Endothelial cell of umbilical vein (primary cell): ENCODE data around the gene SLC35D1. TPM values are rescaled to one million over a fixed set of nuclear protein-coding genes. Genes with fewer than 3 reads are reported as not detected.

Experiments used
- BruUV-seq: library from RNA; stranded (reverse); fragments of 400-500 nt; replicated peaks from 2 replicates; lab custom pipeline; 2021; lab: Mats Ljungman, UMichigan
- CTCF ChIA-PET: fragments of 300-600, 350-600 bp; sonication (Branson Sonifier 250); formaldehyde crosslinking; loops from one replicate; lab custom pipeline; 2021; ENCODE audit warnings: antibody characterized with exemption, inconsistent platforms; lab: Charles Lee
- POLR2A ChIA-PET: fragments of 300-600, 350-600 bp; sonication (Branson Sonifier 250); formaldehyde crosslinking; loops from one replicate; lab custom pipeline; 2021; ENCODE audit warnings: antibody characterized with exemption, inconsistent platforms; lab: Charles Lee
- DNase-seq: peaks from one replicate; pipeline ENCODE4 v3.0.0-alpha.2; 2011; ENCODE audit warnings: low read depth, low spot score
- FAIRE-seq: peaks from 2 replicates; lab custom pipeline; 2011; peaks lifted over from hg19 to GRCh38; lab: Jason Lieb, UNC
- H2AFZ ChIP-seq: 2 replicates; pipeline ENCODE4 v1.6.0; 2012; ENCODE audit warnings: low read depth, low read length, control low read depth, inconsistent platforms
- H3K27ac ChIP-seq: 2 replicates; pipeline ENCODE4 v1.5.1; 2011; ENCODE audit warnings: low read depth, mild to moderate bottlenecking, control low read depth, low read length, moderate library complexity; ENCODE audit not compliant: insufficient read depth
- H3K27me3 ChIP-seq, 2 experiments: 2 replicates each; pipeline versions ENCODE4 v1.6.0 to v1.6.1; 2011; ENCODE audit warnings: low read length in 2 of 2, mixed read lengths in 1 of 2; ENCODE audit not compliant: control insufficient read depth in 2 of 2, insufficient read depth in 2 of 2
- H3K36me3 ChIP-seq, 2 experiments: 2 replicates in 1 of 2; 3 replicates in 1 of 2; pipeline ENCODE4 v1.5.1; 2011; ENCODE audit warnings: low read length in 2 of 2, mild to moderate bottlenecking in 1 of 2, moderate library complexity in 1 of 2; ENCODE audit not compliant: control insufficient read depth in 2 of 2, insufficient read depth in 2 of 2; ENCODE audit errors: extremely low read depth in 1 of 2
- H3K4me1 ChIP-seq: 3 replicates; pipeline ENCODE4 v1.5.1; 2011; ENCODE audit warnings: mild to moderate bottlenecking, low read length; ENCODE audit not compliant: control insufficient read depth, insufficient read depth; ENCODE audit errors: extremely low read depth
- H3K4me2 ChIP-seq: 2 replicates; pipeline ENCODE4 v1.6.1; 2011; ENCODE audit warnings: low read length, control low read depth, mixed read lengths; ENCODE audit not compliant: insufficient read depth
- H3K4me3 ChIP-seq, 3 experiments: fragments of 200-600 bp in 1 of 3; sonication (generic), shearing (Covaris generic) in 1 of 3; replicated peaks in 1 of 3; 2 replicates each; pipeline ENCODE4 v1.5.1; 2011 to 2016; ENCODE audit warnings: control low read depth in 3 of 3, low read length in 3 of 3, mild to moderate bottlenecking in 2 of 3, inconsistent platforms in 1 of 3, low read depth in 1 of 3, moderate library complexity in 1 of 3; ENCODE audit not compliant: insufficient read depth in 1 of 3
- H3K79me2 ChIP-seq: 2 replicates; pipeline ENCODE4 v1.6.0; 2012; ENCODE audit warnings: low read length, inconsistent platforms; ENCODE audit not compliant: control insufficient read depth, insufficient read depth
- H3K9ac ChIP-seq: replicated peaks from 2 replicates; pipeline ENCODE3; 2011; ENCODE audit warnings: low read length, control low read depth; ENCODE audit not compliant: insufficient read depth; ENCODE audit errors: extremely low read depth
- H3K9me1 ChIP-seq: replicated peaks from 3 replicates; pipeline ENCODE4 v1.6.0; 2011; ENCODE audit warnings: mild to moderate bottlenecking, low read length; ENCODE audit not compliant: control insufficient read depth, insufficient read depth; ENCODE audit errors: extremely low read depth
- H3K9me3 ChIP-seq: replicated peaks from 2 replicates; pipeline ENCODE4 v1.5.1; 2012; ENCODE audit warnings: low read length, inconsistent platforms; ENCODE audit not compliant: control insufficient read depth, insufficient read depth
- H4K20me1 ChIP-seq: replicated peaks from 2 replicates; pipeline ENCODE3; 2011; ENCODE audit warnings: mild to moderate bottlenecking, low read length; ENCODE audit not compliant: control insufficient read depth, insufficient read depth; ENCODE audit errors: extremely low read depth
- EZH2 ChIP-seq: IDR thresholded peaks from 2 replicates; pipeline ENCODE4 v1.6.1; 2012; ENCODE audit warnings: borderline replicate concordance, low read depth, mild to moderate bottlenecking, moderate library complexity, low read length, inconsistent platforms; ENCODE audit not compliant: severe bottlenecking
- FOS ChIP-seq: IDR thresholded peaks from 2 replicates; pipeline ENCODE4 v1.6.1; 2011; ENCODE audit warnings: mild to moderate bottlenecking, low read length, moderate library complexity, borderline replicate concordance; ENCODE audit not compliant: insufficient read depth
- GATA2 ChIP-seq: IDR thresholded peaks from 2 replicates; pipeline ENCODE4 v1.7.0; 2011; ENCODE audit warnings: low read depth, mild to moderate bottlenecking, moderate library complexity, mixed read lengths, low read length; ENCODE audit not compliant: insufficient read length, insufficient read depth
- JUN ChIP-seq: IDR thresholded peaks from 2 replicates; pipeline ENCODE4 v1.6.1; 2011; ENCODE audit warnings: borderline replicate concordance, low read depth; ENCODE audit not compliant: insufficient read length, insufficient read depth
- MAX ChIP-seq: IDR thresholded peaks from 2 replicates; pipeline ENCODE4 v1.6.1; 2011; ENCODE audit not compliant: insufficient read depth, insufficient read length
- MYC ChIP-seq: IDR thresholded peaks from one replicate; pipeline ENCODE4 v1.6.1; 2011; ENCODE audit warnings: mild to moderate bottlenecking, low read depth, low read length
- POLR2A ChIP-seq: IDR thresholded peaks from 2 replicates; pipeline ENCODE4 v1.6.1; 2012; ENCODE audit warnings: low read depth, mild to moderate bottlenecking, control low read depth, low read length
- POLR2AphosphoS5 ChIP-seq: IDR thresholded peaks from 2 replicates; pipeline ENCODE4 v1.6.1; 2012; ENCODE audit warnings: low read depth, mild to moderate bottlenecking, control low read depth, low read length, moderate library complexity; ENCODE audit not compliant: insufficient read depth
- dilution Hi-C: fragments of 300-500 bp; cut with MboI; formaldehyde crosslinking; loops from one replicate; pipeline ENCODE4 v1.15.0; 2019; ENCODE audit warnings: low sequenced_read_pairs; ENCODE audit not compliant: extremely low pct_ligation_motif_present
- intact Hi-C: fragments of 100-400 bp; cut with micrococcal nuclease; formaldehyde crosslinking; loops from one replicate; pipeline ENCODE4 v1.10.0; 2022
- polyA plus RNA-seq, 4 experiments: library from polyadenylated mRNA; depleted of rRNA in 3 of 4; stranded (reverse) in 3 of 4; unstranded in 1 of 4; fragments of >200 nt; gene quantifications; 2 replicates each; pipeline versions ENCODE4 v1.2.1 to v1.2.3, GENCODE V29; 2011 to 2012; ENCODE audit warnings: missing spikeins in 1 of 4
- total RNA-seq: library from RNA; stranded (reverse); gene quantifications from 2 replicates; pipeline ENCODE4 v1.2.3, GENCODE V29; 2021
- TF ChIP-seq, protein P1 (sequence below), 2 donors: IDR thresholded peaks; 1 replicate in 1 of 2; 2 replicates in 1 of 2; pipeline ENCODE4 v1.5.1; 2011; ENCODE audit warnings: low read length in 2 of 2, mild to moderate bottlenecking in 2 of 2, moderate library complexity in 2 of 2, control low read depth in 1 of 2, inconsistent platforms in 1 of 2, low read depth in 1 of 2; ENCODE audit not compliant: insufficient read depth in 1 of 2; ENCODE audit errors: extremely low read depth in 1 of 2

The SLC35D1 gene
- total and polyA plus RNA-seq, 2 donors (not counting 3 experiments of a cell fraction or from before 2014, with no cell fraction given): 3.5 to 6.6 TPM

GRCh38 chr1:67013573-67013972, 40.4 kb downstream of the SLC35D1 start:
- intact Hi-C loops (no loop called here), dilution Hi-C loops (no loop called here)
- H3K4me1 ChIP-seq: no peaks in the 10 kb centered on the region
- H3K4me3 ChIP-seq: no peak overlapping the region
- ChIA-PET POLR2A (no interaction called here), CTCF (interaction anchor here (0.9 to 5.3 kb wide), 6 partner anchors 10 to 198 kb away, joined by 3 to 27 read pairs (median 4); no protein-coding TSS in a partner anchor)
- H3K36me3 ChIP-seq: peaks cover 0 to under 1% of the 10 kb centered on the region in 2 experiments
- BruUV-seq: no TSS peak
- no peak overlapping the region for H3K4me2 ChIP-seq
- no peaks in the 10 kb centered on the region for H4K20me1 ChIP-seq
- no peaks in the 10 kb centered on the region for H3K79me2 ChIP-seq
- DNase-seq (no peak), FAIRE-seq (no peak)
- no peaks in the 10 kb centered on the region for H3K9me3 ChIP-seq
- no peaks in the 10 kb centered on the region for H3K9me1 ChIP-seq
- no peak overlapping the region for H3K9ac ChIP-seq
- H2AFZ ChIP-seq: no peak overlapping the region
- no peaks in the 10 kb centered on the region for H3K27me3 ChIP-seq
- H3K27ac ChIP-seq: no peak overlapping the region
- peak; percentile 26 for TF ChIP-seq FOS
- peak; percentile 44 for TF ChIP-seq JUN
- no peak for TF ChIP-seq EZH2

- H3K27ac ChIP-seq: no peak overlapping the region
- intact Hi-C loops: no loop called here
- H3K9me3 ChIP-seq: no peaks in the 10 kb centered on the region
- FAIRE-seq (no peak), DNase-seq (no peak)
- no peaks in the 10 kb centered on the region for H3K36me3 ChIP-seq
- H4K20me1 ChIP-seq: no peaks in the 10 kb centered on the region
- H2AFZ ChIP-seq: no peak overlapping the region
- no peak overlapping the region for H3K9ac ChIP-seq
- H3K4me2 ChIP-seq: no peak overlapping the region
- no peaks in the 10 kb centered on the region for H3K4me1 ChIP-seq
- ChIA-PET POLR2A (no interaction called here), CTCF (no interaction called here)
- H3K27me3 ChIP-seq: no peaks in the 10 kb centered on the region
- TF ChIP-seq POLR2AphosphoS5 (no peak), FOS (no peak), EZH2 (no peak), POLR2A (no peak), GATA2 (no peak), JUN (no peak), MAX (no peak), MYC (no peak)
- TF ChIP-seq, protein P1, sequence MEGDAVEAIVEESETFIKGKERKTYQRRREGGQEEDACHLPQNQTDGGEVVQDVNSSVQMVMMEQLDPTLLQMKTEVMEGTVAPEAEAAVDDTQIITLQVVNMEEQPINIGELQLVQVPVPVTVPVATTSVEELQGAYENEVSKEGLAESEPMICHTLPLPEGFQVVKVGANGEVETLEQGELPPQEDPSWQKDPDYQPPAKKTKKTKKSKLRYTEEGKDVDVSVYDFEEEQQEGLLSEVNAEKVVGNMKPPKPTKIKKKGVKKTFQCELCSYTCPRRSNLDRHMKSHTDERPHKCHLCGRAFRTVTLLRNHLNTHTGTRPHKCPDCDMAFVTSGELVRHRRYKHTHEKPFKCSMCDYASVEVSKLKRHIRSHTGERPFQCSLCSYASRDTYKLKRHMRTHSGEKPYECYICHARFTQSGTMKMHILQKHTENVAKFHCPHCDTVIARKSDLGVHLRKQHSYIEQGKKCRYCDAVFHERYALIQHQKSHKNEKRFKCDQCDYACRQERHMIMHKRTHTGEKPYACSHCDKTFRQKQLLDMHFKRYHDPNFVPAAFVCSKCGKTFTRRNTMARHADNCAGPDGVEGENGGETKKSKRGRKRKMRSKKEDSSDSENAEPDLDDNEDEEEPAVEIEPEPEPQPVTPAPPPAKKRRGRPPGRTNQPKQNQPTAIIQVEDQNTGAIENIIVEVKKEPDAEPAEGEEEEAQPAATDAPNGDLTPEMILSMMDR (IDR thresholded peaks at IDR 0.05; ENCODE audit: extremely low read depth in 1 of 2, insufficient read depth in 1 of 2, low read depth in 1 of 2, low read length in 2 of 2): no peak
- H3K9me1 ChIP-seq: no peaks in the 10 kb centered on the region
- H3K79me2 ChIP-seq: no peaks in the 10 kb centered on the region
- BruUV-seq: no TSS peak
- dilution Hi-C loops: no loop called here
- H3K4me3 ChIP-seq: no peak overlapping the region
These were observed 44.2 kb downstream of the SLC35D1 start for GRCh38 chr1:67009792-67010191.
